Kidney epithelial cell (primary cell): ENCODE results near the gene GHR. TPM values are rescaled to one million over a fixed set of nuclear protein-coding genes. Genes with fewer than 3 reads are reported as not detected.

Experiments used
- DNase-seq: peaks from one replicate; pipeline ENCODE4 v3.0.0-alpha.2; 2010; ENCODE audit warnings: low read depth
- H3K27me3 ChIP-seq: 2 replicates; pipeline ENCODE4 v1.6.0; 2011; ENCODE audit warnings: low read length; ENCODE audit not compliant: control insufficient read depth, insufficient read depth
- H3K36me3 ChIP-seq: 2 replicates; pipeline ENCODE4 v1.5.1; 2011; ENCODE audit warnings: low read length; ENCODE audit not compliant: control insufficient read depth, insufficient read depth
- H3K4me3 ChIP-seq: 2 replicates; pipeline ENCODE4 v1.5.1; 2011; ENCODE audit warnings: low read depth, mild to moderate bottlenecking, control low read depth, low read length
- CTCF ChIP-seq: IDR thresholded peaks from 2 replicates; pipeline ENCODE4 v1.5.1; 2011; ENCODE audit warnings: mild to moderate bottlenecking, moderate library complexity, low read length, control low read depth, inconsistent platforms; ENCODE audit not compliant: insufficient read depth, poor library complexity, severe bottlenecking
- total RNA-seq: library from RNA; depleted of rRNA; stranded (reverse); fragments of >200 nt; gene quantifications from 2 replicates; pipeline ENCODE4 v1.2.3, GENCODE V29; 2015

GHR gene
- total RNA-seq, 1 donor from 2014 or later = 0.63 TPM

- H3K4me3 ChIP-seq = no peak overlapping the region
- no peaks in the 10 kb centered on the region for H3K27me3 ChIP-seq
- no peak for TF ChIP-seq CTCF
- no peaks in the 10 kb centered on the region for H3K36me3 ChIP-seq
- no peak for DNase-seq
These were observed 93.9 kb downstream of the GHR start for GRCh38 chr5:42517164-42517563.

GRCh38 chr5:42518595-42519221 is 95.5 kb downstream of the GHR start:
- TF ChIP-seq CTCF = no peak
- H3K4me3 ChIP-seq = no peak overlapping the region

GRCh38 chr5:42520203-42520602 is 97.0 kb downstream of the GHR start:
- no peak overlapping the region for H3K4me3 ChIP-seq
- H3K27me3 ChIP-seq = no peaks in the 10 kb centered on the region
- DNase-seq = no peak
- H3K36me3 ChIP-seq = no peaks in the 10 kb centered on the region
- no peak for TF ChIP-seq CTCF

More at GRCh38 chr5:42518595-42519221, 95.5 kb downstream of the GHR start:
- Histone ChIP-seq H3K27me3 (no peaks in the 10 kb centered on the region), H3K36me3 (no peaks in the 10 kb centered on the region)
- DNase-seq = no peak

- no peak for TF ChIP-seq CTCF
- DNase-seq = no peak
- H3K4me3 ChIP-seq = no peak overlapping the region
These were observed 97.7 kb downstream of the GHR start for GRCh38 chr5:42520957-42521356.

GRCh38 chr5:42521406-42521805 is 98.2 kb downstream of the GHR start:
- no peak for DNase-seq
- Histone ChIP-seq H3K36me3 (no peaks in the 10 kb centered on the region), H3K27me3 (no peaks in the 10 kb centered on the region), H3K4me3 (no peak overlapping the region)
- TF ChIP-seq CTCF = no peak

More at GRCh38 chr5:42520957-42521356, 97.7 kb downstream of the GHR start:
- Histone ChIP-seq H3K36me3 (no peaks in the 10 kb centered on the region), H3K27me3 (no peaks in the 10 kb centered on the region)

- H3K27me3 ChIP-seq = no peaks in the 10 kb centered on the region
- H3K4me3 ChIP-seq = no peak overlapping the region
- H3K36me3 ChIP-seq = no peaks in the 10 kb centered on the region
- TF ChIP-seq CTCF = no peak
- no peak for DNase-seq
These were observed 99.5 kb downstream of the GHR start for GRCh38 chr5:42522783-42523182.
